ENCODE measurements around the gene ZNF319.

GRCh38 chr16:57976331-57976796, 24.1 kb downstream of the ZNF319 start:
- TF ChIP-seq POLR2AphosphoS5 (IDR thresholded peaks at IDR 0.05; ENCODE audit: low read depth, low read length), result no peak
- no peak for TF ChIP-seq POLR2A (IDR thresholded peaks at IDR 0.05; ENCODE audit: low read depth, low read length)
- no peak for TF ChIP-seq SPI1 (IDR thresholded peaks at IDR 0.05; ENCODE audit: low read depth, low read length)
- TF ChIP-seq TAF1 (IDR thresholded peaks at IDR 0.05; ENCODE audit: low read depth, low read length), result no peak
